GM19463 (cell line): ENCODE measurements around the gene DNAJB9.
"Not testable (repeated sequence)": the region's sequence is repeated elsewhere in the genome, so short reads cannot be mapped to it uniquely, and the experiment has no call there.

Source experiments
- ATAC-seq: cut with Tn5 transposase; IDR thresholded peaks from one replicate; pipeline ENCODE4 v1.9.1; 2021; ENCODE audit warnings: mild to moderate bottlenecking, moderate library complexity; ENCODE audit not compliant: unreplicated experiment

The DNAJB9 gene

GRCh38 chr7:108569381-108570145 is at the start of gene DNAJB9, which contains the start of gene THAP5:
DNAJB9 (plus strand) TSS chr7:108569874; CDS start chr7:108571727, 1,853 bp downstream.
THAP5 (minus strand) TSS chr7:108569706; CDS start chr7:108569569, 137 bp downstream.
- ATAC-seq: peak; percentile 91

- ATAC-seq: no peak
Measured at GRCh38 chr7:108522780-108523179, 46.9 kb upstream of the DNAJB9 start.

GRCh38 chr7:108525327-108525984 is 44.2 kb upstream of the DNAJB9 start:
- ATAC-seq: peak; percentile 36

GRCh38 chr7:108525985-108526767 is 43.5 kb upstream of the DNAJB9 start, which contains the start of gene PNPLA8:
PNPLA8 (minus strand) TSS chr7:108526135; CDS start chr7:108515491, 10,644 bp downstream.
- peak; percentile 89 for ATAC-seq

- ATAC-seq: no peak
Measured at GRCh38 chr7:108526768-108527017, 43.0 kb upstream of the DNAJB9 start.

- no peak for ATAC-seq
Measured at GRCh38 chr7:108528183-108528712, 41.4 kb upstream of the DNAJB9 start.

- no peak for ATAC-seq
Measured at GRCh38 chr7:108529341-108529740, 40.3 kb upstream of the DNAJB9 start.

- ATAC-seq: no peak
Measured at GRCh38 chr7:108533712-108534111, 36.0 kb upstream of the DNAJB9 start.

- no peak for ATAC-seq
Measured at GRCh38 chr7:108535257-108535656, 34.4 kb upstream of the DNAJB9 start.

- ATAC-seq: no peak
Measured at GRCh38 chr7:108535744-108536143, 33.9 kb upstream of the DNAJB9 start.

GRCh38 chr7:108537229-108537628 is 32.4 kb upstream of the DNAJB9 start:
- no peak for ATAC-seq

GRCh38 chr7:108538236-108538635 is 31.4 kb upstream of the DNAJB9 start:
- not testable (repeated sequence) for ATAC-seq

GRCh38 chr7:108538685-108539084 is 31.0 kb upstream of the DNAJB9 start:
- ATAC-seq: not testable (repeated sequence)

GRCh38 chr7:108541478-108541877 is 28.2 kb upstream of the DNAJB9 start:
- no peak for ATAC-seq

- not testable (repeated sequence) for ATAC-seq
Measured at GRCh38 chr7:108548141-108548896, 21.4 kb upstream of the DNAJB9 start.

GRCh38 chr7:108556665-108557064 is 13.0 kb upstream of the DNAJB9 start:
- not testable (repeated sequence) for ATAC-seq

GRCh38 chr7:108557191-108557590 is 12.5 kb upstream of the DNAJB9 start:
- no peak for ATAC-seq

- ATAC-seq: no peak
Measured at GRCh38 chr7:108557617-108558016, 12.1 kb upstream of the DNAJB9 start.

- ATAC-seq: no peak
Measured at GRCh38 chr7:108559253-108559652, 10.4 kb upstream of the DNAJB9 start.

- no peak for ATAC-seq
Measured at GRCh38 chr7:108561047-108561619, 8.5 kb upstream of the DNAJB9 start.
